GM03348 (cell line): Measurements from ENCODE around the gene C12orf43.
"Not testable (repeated sequence)": the region's sequence is repeated elsewhere in the genome, so short reads cannot be mapped to it uniquely, and the experiment has no call there.

ENCODE experiments used
- DNase-seq: peaks from one replicate; pipeline ENCODE4 v3.0.0; 2012; ENCODE audit warnings: low spot score

C12orf43 gene

GRCh38 chr12:121015825-121016766, at the start of gene C12orf43:
Gene C12orf43 (minus strand): TSS chr12:121016487. CDS start chr12:121016474, 13 bp downstream.
- peak; percentile 94 for DNase-seq

- no peak for DNase-seq
These were observed 49.1 kb upstream of the C12orf43 start for GRCh38 chr12:121065345-121065744.

GRCh38 chr12:121064586-121064985, 48.3 kb upstream of the C12orf43 start:
- not testable (repeated sequence) for DNase-seq

GRCh38 chr12:121064116-121064515, 47.8 kb upstream of the C12orf43 start:
- DNase-seq, result no peak

- no peak for DNase-seq
These were observed 46.2 kb upstream of the C12orf43 start for GRCh38 chr12:121062391-121063045.

- no peak for DNase-seq
These were observed 45.5 kb upstream of the C12orf43 start for GRCh38 chr12:121061831-121062230.

- DNase-seq, result peak; percentile 71
These were observed 44.1 kb upstream of the C12orf43 start for GRCh38 chr12:121060149-121061001.

- DNase-seq, result no peak
These were observed 43.0 kb upstream of the C12orf43 start for GRCh38 chr12:121059031-121059898.

GRCh38 chr12:121057794-121058193, 41.5 kb upstream of the C12orf43 start:
- no peak for DNase-seq

GRCh38 chr12:121053706-121054105, 37.4 kb upstream of the C12orf43 start:
- no peak for DNase-seq

GRCh38 chr12:121050725-121051124, 34.4 kb upstream of the C12orf43 start:
- DNase-seq, result no peak

GRCh38 chr12:121048442-121048841, 32.2 kb upstream of the C12orf43 start:
- no peak for DNase-seq

GRCh38 chr12:121047400-121047799, 31.1 kb upstream of the C12orf43 start:
- DNase-seq, result not testable (repeated sequence)

GRCh38 chr12:121043067-121043466, 26.8 kb upstream of the C12orf43 start:
- no peak for DNase-seq

- DNase-seq, result peak; percentile 14
These were observed 22.8 kb upstream of the C12orf43 start, which contains the start of gene OASL for GRCh38 chr12:121038861-121039668. Gene OASL (minus strand): TSS chr12:121039246. CDS start chr12:121038971, 275 bp downstream.

- DNase-seq, result peak; percentile 85
These were observed 20.6 kb upstream of the C12orf43 start for GRCh38 chr12:121036810-121037326.

- DNase-seq, result no peak
These were observed 18.5 kb upstream of the C12orf43 start for GRCh38 chr12:121034616-121035305.

- peak; percentile 26 for DNase-seq
These were observed 17.5 kb upstream of the C12orf43 start for GRCh38 chr12:121033625-121034349.
